CD4-positive, CD25-positive, alpha-beta regulatory T cell (primary cell): ENCODE data around the gene LRRTM3. TPM values are rescaled to one million over a fixed set of nuclear protein-coding genes. Genes with fewer than 3 reads are reported as not detected.

Experiments
- ATAC-seq, 2 donors: fragments of 150-1000 bp; cut with Tn5 transposase; one replicate each; pipeline ENCODE4 v1.10.0; 2021; ENCODE audit warnings: low read depth in 2 of 2, moderate number of reproducible peaks in 2 of 2, moderate library complexity in 1 of 2
- DNase-seq, 3 donors: peaks; one replicate each; pipeline versions ENCODE4 v3.0.0 to v3.0.0-alpha.2; 2012 to 2022; ENCODE audit warnings: mixed read lengths in 1 of 3
- H3K27ac ChIP-seq: one replicate; pipeline ENCODE4 v1.7.0; 2013; ENCODE audit warnings: mild to moderate bottlenecking, low read length; ENCODE audit not compliant: insufficient read depth, poor library complexity, severe bottlenecking
- H3K27me3 ChIP-seq: one replicate; pipeline ENCODE4 v1.7.0; 2013; ENCODE audit warnings: low read length; ENCODE audit not compliant: control insufficient read depth, insufficient read depth
- H3K36me3 ChIP-seq: one replicate; pipeline ENCODE4 v1.7.0; 2013; ENCODE audit warnings: mild to moderate bottlenecking, low read length, moderate library complexity; ENCODE audit not compliant: control insufficient read depth, insufficient read depth
- H3K4me1 ChIP-seq: 2 replicates; pipeline ENCODE4 v1.7.0; 2013; ENCODE audit warnings: mild to moderate bottlenecking, low read length; ENCODE audit not compliant: insufficient read depth, control insufficient read depth, poor library complexity, severe bottlenecking
- H3K4me3 ChIP-seq: one replicate; pipeline ENCODE4 v1.7.0; 2013; ENCODE audit warnings: low read depth, mild to moderate bottlenecking, low read length, moderate library complexity
- H3K9me3 ChIP-seq, 2 experiments: 1 replicate in 1 of 2; 2 replicates in 1 of 2; pipeline ENCODE4 v1.7.0; 2013; ENCODE audit warnings: low read length in 2 of 2, mild to moderate bottlenecking in 1 of 2, moderate library complexity in 1 of 2; ENCODE audit not compliant: control insufficient read depth in 2 of 2
- H3K27ac Mint-ChIP-seq, 3 donors: one replicate each; pipeline ENCODE4 v1.8.0; 2020 to 2022; ENCODE audit warnings: mild to moderate bottlenecking in 3 of 3, mixed read lengths in 3 of 3, moderate library complexity in 2 of 3
- H3K27me3 Mint-ChIP-seq: one replicate; pipeline ENCODE4 v1.8.0; 2022; ENCODE audit warnings: mild to moderate bottlenecking, mixed read lengths
- H3K36me3 Mint-ChIP-seq: one replicate; pipeline ENCODE4 v1.8.0; 2020; ENCODE audit warnings: mixed read lengths
- H3K4me1 Mint-ChIP-seq, 4 donors: one replicate each; pipeline ENCODE4 v1.8.0; 2020 to 2022; ENCODE audit warnings: mixed read lengths in 4 of 4, mild to moderate bottlenecking in 1 of 4
- H3K4me3 Mint-ChIP-seq, 4 donors: one replicate each; pipeline ENCODE4 v1.8.0; 2020 to 2022; ENCODE audit warnings: mild to moderate bottlenecking in 4 of 4, mixed read lengths in 4 of 4, moderate library complexity in 3 of 4
- H3K9me3 Mint-ChIP-seq, 7 donors: one replicate each; pipeline ENCODE4 v1.8.0; 2020 to 2022; ENCODE audit warnings: mixed read lengths in 7 of 7, mild to moderate bottlenecking in 3 of 7, moderate library complexity in 2 of 7
- polyA plus RNA-seq, 4 donors: library from polyadenylated mRNA; unstranded; fragments of 300-500 nt; fragmentation: Illumina TruSeq; gene quantifications; one replicate each; pipeline ENCODE4 v1.2.3, GENCODE V29; 2021
- total RNA-seq: library from RNA; stranded (reverse); gene quantifications from one replicate; pipeline ENCODE4 v1.2.3, GENCODE V29; 2022

Gene LRRTM3
- total and polyA plus RNA-seq, 5 donors from 2014 or later: not detected

- no peaks in the 10 kb centered on the region for H3K36me3 ChIP-seq
- Mint-ChIP-seq H3K27me3 (no peaks in the 10 kb centered on the region), H3K4me3 (no peak overlapping the region), H3K9me3 (peaks cover 0 to 9% (median 4%) of the 10 kb centered on the region in 7 donors), H3K27ac (no peak overlapping the region), H3K4me1 (no peaks in the 10 kb centered on the region), H3K36me3 (no peaks in the 10 kb centered on the region)
- H3K27me3 ChIP-seq: no peaks in the 10 kb centered on the region
- no peak for DNase-seq
- no peaks in the 10 kb centered on the region for H3K4me1 ChIP-seq
- no peak for ATAC-seq
- no peak overlapping the region for H3K4me3 ChIP-seq
- no peak overlapping the region for H3K27ac ChIP-seq
- no peaks in the 10 kb centered on the region for H3K9me3 ChIP-seq
These were observed 55.7 kb downstream of the LRRTM3 start for GRCh38 chr10:66981361-66982052.

- no peaks in the 10 kb centered on the region for H3K9me3 ChIP-seq
- no peak overlapping the region for H3K27ac ChIP-seq
- Mint-ChIP-seq H3K27me3 (no peaks in the 10 kb centered on the region), H3K4me3 (no peak overlapping the region), H3K27ac (no peak overlapping the region), H3K9me3 (peaks cover 0 to 5% (median 4%) of the 10 kb centered on the region in 7 donors), H3K4me1 (no peaks in the 10 kb centered on the region), H3K36me3 (no peaks in the 10 kb centered on the region)
- no peaks in the 10 kb centered on the region for H3K36me3 ChIP-seq
- ATAC-seq (no peak), DNase-seq (no peak)
- no peaks in the 10 kb centered on the region for H3K27me3 ChIP-seq
- H3K4me3 ChIP-seq: no peak overlapping the region
- H3K4me1 ChIP-seq: no peaks in the 10 kb centered on the region
These were observed 56.2 kb downstream of the LRRTM3 start for GRCh38 chr10:66982053-66982420.

DNA sequence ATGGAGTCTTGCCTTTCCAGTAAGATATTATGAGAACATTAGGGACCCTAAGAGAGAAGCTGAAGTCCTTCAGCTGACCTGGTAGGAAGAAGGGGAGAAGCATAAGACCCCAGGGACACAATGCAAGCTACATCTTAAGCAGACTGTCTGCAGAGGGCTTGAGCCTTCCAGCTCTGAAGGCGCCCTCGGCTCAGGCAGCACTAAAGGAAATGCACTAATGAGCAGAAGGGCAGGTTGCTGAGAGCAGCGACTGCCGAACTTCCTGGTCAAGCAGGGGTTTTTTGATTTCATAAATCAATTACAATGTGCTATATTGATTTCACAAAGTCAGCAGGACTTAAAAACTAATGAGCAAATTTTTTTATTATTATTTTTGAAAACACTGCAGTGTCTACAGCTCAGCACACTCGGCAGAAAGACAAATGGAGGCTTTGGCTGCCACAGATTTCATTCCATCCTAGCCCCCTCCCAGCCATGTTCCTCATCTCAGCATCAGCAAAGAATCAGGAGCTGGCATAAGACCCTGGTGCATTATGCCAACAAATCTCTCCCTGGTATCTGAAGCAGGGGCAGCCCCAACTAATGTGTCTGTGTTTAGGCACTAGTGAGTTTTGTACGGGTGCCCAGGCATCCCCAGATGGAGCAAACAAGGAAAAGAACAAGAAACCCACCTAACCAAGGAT lies 57.1 kb downstream of the LRRTM3 start:
- Mint-ChIP-seq H3K27ac (no peak overlapping the region), H3K27me3 (no peaks in the 10 kb centered on the region), H3K4me3 (no peak overlapping the region), H3K9me3 (peaks cover 0 to 7% (median 4%) of the 10 kb centered on the region in 7 donors), H3K36me3 (no peaks in the 10 kb centered on the region), H3K4me1 (no peaks in the 10 kb centered on the region)
- H3K36me3 ChIP-seq: no peaks in the 10 kb centered on the region
- no peak for DNase-seq
- no peaks in the 10 kb centered on the region for H3K27me3 ChIP-seq
- no peaks in the 10 kb centered on the region for H3K4me1 ChIP-seq
- H3K9me3 ChIP-seq: no peaks in the 10 kb centered on the region
- ATAC-seq: no peak
- H3K27ac ChIP-seq: no peak overlapping the region
- no peak overlapping the region for H3K4me3 ChIP-seq

DNA sequence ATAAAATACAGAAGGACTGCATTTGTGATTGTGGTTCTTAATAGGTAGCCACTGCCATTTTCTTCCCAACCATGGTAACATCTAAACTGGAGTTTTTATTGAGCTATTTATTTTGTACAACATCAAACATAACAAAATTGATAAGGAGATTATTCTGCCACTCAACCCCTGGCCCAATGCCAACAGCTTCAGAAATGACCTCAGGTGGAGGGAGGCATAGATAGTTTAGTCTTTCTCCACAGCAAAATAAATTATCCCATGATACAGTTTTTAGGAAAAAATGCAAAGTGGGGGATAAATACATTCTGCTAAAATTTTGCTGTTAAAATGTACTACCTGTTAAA lies 57.6 kb downstream of the LRRTM3 start:
- H3K4me3 ChIP-seq: no peak overlapping the region
- Mint-ChIP-seq H3K27me3 (no peaks in the 10 kb centered on the region), H3K27ac (no peak overlapping the region), H3K4me1 (no peaks in the 10 kb centered on the region), H3K9me3 (peaks cover 0 to 7% (median 4%) of the 10 kb centered on the region in 7 donors), H3K36me3 (no peaks in the 10 kb centered on the region), H3K4me3 (no peak overlapping the region)
- no peaks in the 10 kb centered on the region for H3K4me1 ChIP-seq
- no peak overlapping the region for H3K27ac ChIP-seq
- ATAC-seq (no peak), DNase-seq (no peak)
- no peaks in the 10 kb centered on the region for H3K36me3 ChIP-seq
- no peaks in the 10 kb centered on the region for H3K9me3 ChIP-seq
- H3K27me3 ChIP-seq: no peaks in the 10 kb centered on the region

- H3K4me3 Mint-ChIP-seq: no peak overlapping the region
- H3K36me3 ChIP-seq: no peaks in the 10 kb centered on the region
- no peaks in the 10 kb centered on the region for H3K9me3 ChIP-seq
- H3K27me3 ChIP-seq: no peaks in the 10 kb centered on the region
- H3K36me3 Mint-ChIP-seq: no peaks in the 10 kb centered on the region
- no peak overlapping the region for H3K27ac Mint-ChIP-seq
- no peak overlapping the region for H3K4me3 ChIP-seq
- H3K27ac ChIP-seq: no peak overlapping the region
- no peaks in the 10 kb centered on the region for H3K4me1 ChIP-seq
- no peaks in the 10 kb centered on the region for H3K4me1 Mint-ChIP-seq
- no peaks in the 10 kb centered on the region for H3K27me3 Mint-ChIP-seq
- no peak for DNase-seq
- no peak for ATAC-seq
- peaks cover 0 to 7% (median 2%) of the 10 kb centered on the region in 7 donors for H3K9me3 Mint-ChIP-seq
These were observed 64.5 kb downstream of the LRRTM3 start for GRCh38 chr10:66990143-66990830.

GRCh38 chr10:66996996-66997395 lies 71.2 kb downstream of the LRRTM3 start:
- DNase-seq: no peak
- Mint-ChIP-seq H3K4me3 (no peak overlapping the region), H3K27ac (no peak overlapping the region), H3K36me3 (no peaks in the 10 kb centered on the region), H3K9me3 (peaks cover 0 to 4% (median 0%) of the 10 kb centered on the region in 7 donors), H3K27me3 (no peaks in the 10 kb centered on the region), H3K4me1 (no peaks in the 10 kb centered on the region)
- Histone ChIP-seq H3K4me1 (no peaks in the 10 kb centered on the region), H3K4me3 (no peak overlapping the region), H3K9me3 (no peaks in the 10 kb centered on the region), H3K36me3 (no peaks in the 10 kb centered on the region), H3K27ac (no peak overlapping the region), H3K27me3 (no peaks in the 10 kb centered on the region)
- ATAC-seq: no peak

DNA sequence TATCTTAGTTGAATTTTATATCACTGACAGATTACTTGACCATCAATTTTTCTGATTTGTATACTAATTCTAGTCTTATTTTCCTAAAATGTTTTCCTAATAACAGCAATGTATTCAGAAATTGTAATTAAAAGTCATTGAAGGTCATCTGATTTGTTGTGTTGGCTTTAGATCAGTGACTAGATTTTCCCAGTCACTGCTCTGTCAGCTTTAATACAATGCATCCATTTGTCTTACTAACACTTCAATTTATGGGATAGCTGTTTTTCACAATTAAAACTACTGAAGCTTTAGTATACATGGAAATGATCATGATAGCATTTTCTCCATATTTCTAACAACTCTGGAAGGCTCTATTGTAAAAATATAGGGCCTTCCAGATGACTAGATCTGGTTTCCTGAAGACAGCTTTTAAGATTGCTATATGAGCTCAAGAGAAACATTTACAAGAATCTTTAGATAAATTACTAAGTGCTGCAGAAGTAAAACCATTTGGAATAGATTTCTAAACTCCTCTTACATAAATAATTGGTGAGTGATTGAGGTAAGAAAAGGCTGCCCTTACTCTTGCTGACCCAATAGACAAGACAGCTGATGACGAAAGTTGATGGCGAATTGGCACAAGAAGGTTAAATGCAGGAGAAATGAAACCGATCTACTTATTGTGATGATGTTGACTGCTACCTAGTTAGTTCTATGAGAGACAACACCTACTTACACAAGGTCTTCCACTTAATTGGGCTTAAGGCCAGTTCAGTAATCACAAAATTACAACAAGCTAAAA lies 74.1 kb downstream of the LRRTM3 start:
- H3K9me3 Mint-ChIP-seq: peaks cover 0 to 8% (median 2%) of the 10 kb centered on the region in 7 donors
- no peak overlapping the region for H3K4me3 ChIP-seq
- H3K4me1 ChIP-seq: no peaks in the 10 kb centered on the region
- no peak overlapping the region for H3K27ac ChIP-seq
- H3K36me3 ChIP-seq: no peaks in the 10 kb centered on the region
- H3K27me3 ChIP-seq: no peaks in the 10 kb centered on the region
- H3K9me3 ChIP-seq: no peaks in the 10 kb centered on the region
- no peak for ATAC-seq
- H3K36me3 Mint-ChIP-seq: no peaks in the 10 kb centered on the region
- no peak overlapping the region for H3K4me3 Mint-ChIP-seq
- H3K27ac Mint-ChIP-seq: no peak overlapping the region
- no peaks in the 10 kb centered on the region for H3K27me3 Mint-ChIP-seq
- no peaks in the 10 kb centered on the region for H3K4me1 Mint-ChIP-seq
- no peak for DNase-seq
